Activated CD4-positive, alpha-beta T cell treated with anti-CD3 and anti-CD28 coated beads, Interleukin-2, amount 10 ng/mL, durations not matched to agents 24 days and 14 days (primary cell): Measurements from ENCODE around the gene PCDH9. TPM values are rescaled to one million over a fixed set of nuclear protein-coding genes. Genes with fewer than 3 reads are reported as not detected.
A peak's percentile ranks its signal among the peaks of the same experiment; 100 is the strongest.

ENCODE experiments used
- DNase-seq: peaks from one replicate; pipeline ENCODE4 v3.0.0; 2022
- H3K27ac Mint-ChIP-seq: one replicate; pipeline ENCODE4 v1.8.0; 2022; ENCODE audit warnings: mild to moderate bottlenecking, mixed read lengths
- H3K27me3 Mint-ChIP-seq: one replicate; pipeline ENCODE4 v1.8.0; 2022; ENCODE audit warnings: mixed read lengths
- H3K36me3 Mint-ChIP-seq: one replicate; pipeline ENCODE4 v1.8.0; 2022; ENCODE audit warnings: low read depth, mild to moderate bottlenecking, mixed read lengths
- H3K4me1 Mint-ChIP-seq: one replicate; pipeline ENCODE4 v1.8.0; 2021; ENCODE audit warnings: mixed read lengths
- H3K4me3 Mint-ChIP-seq: one replicate; pipeline ENCODE4 v1.8.0; 2022; ENCODE audit warnings: mild to moderate bottlenecking, moderate library complexity, mixed read lengths
- H3K9me3 Mint-ChIP-seq: one replicate; pipeline ENCODE4 v1.8.0; 2021; ENCODE audit warnings: mixed read lengths
- intact Hi-C: fragments of 100-400 bp; cut with micrococcal nuclease; formaldehyde crosslinking; loops from one replicate; pipeline ENCODE4 v1.15.1; 2023
- total RNA-seq: library from RNA; stranded (reverse); gene quantifications from 2 replicates; pipeline ENCODE4 v1.2.3, GENCODE V29; 2022

Gene PCDH9
- total RNA-seq, 1 donor from 2014 or later = 0.09 TPM

DNA sequence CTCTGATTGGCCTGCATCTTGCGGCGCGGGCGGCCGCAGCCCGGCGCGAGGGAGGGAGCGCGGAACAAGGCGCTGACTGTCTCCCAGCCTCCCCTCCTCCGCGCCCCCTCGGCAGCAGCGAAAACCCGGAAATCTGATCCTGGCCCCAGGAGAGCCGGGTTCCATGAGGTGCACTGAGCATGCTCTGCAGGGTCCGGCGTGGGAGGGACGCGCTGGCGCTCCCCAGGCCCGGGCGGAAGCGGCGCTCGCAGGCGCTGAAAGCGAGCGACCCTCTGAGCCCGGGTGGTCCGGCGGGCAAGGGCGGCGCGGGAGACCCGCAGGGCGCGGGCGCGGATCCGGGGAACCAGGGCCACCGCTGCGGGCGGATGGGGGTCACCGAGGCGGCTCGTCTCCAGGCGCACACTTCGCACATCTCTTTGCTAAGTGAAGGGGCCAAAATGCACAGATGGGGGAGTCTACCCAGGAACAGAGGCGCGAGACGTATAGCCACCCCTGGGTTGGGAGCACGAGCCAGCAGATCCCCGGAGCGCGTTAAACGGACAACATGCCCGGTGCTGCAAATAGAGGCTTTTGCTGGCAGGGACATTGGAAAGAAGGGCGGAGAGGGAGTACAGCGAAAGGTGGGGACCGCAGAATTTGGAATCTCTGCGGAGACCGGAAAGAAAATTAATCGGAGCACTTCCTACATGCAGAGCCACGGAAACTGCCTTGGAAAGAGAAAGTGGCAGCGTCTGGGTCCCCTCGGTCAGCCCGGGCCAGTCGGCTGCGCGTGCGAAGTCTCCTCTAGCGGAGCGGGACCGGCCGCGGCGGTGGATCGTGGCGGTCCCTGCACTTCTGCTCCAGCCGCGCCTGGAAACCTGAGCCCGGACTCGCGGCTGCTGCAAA, 510 bp upstream of the PCDH9 start:
- DNase-seq = peak; percentile 96
- peaks cover 6% of the 10 kb centered on the region for H3K4me1 Mint-ChIP-seq
- no peaks in the 10 kb centered on the region for H3K36me3 Mint-ChIP-seq
- peaks cover 27% of the 10 kb centered on the region for H3K27me3 Mint-ChIP-seq
- H3K4me3 Mint-ChIP-seq = no peak overlapping the region
- no peaks in the 10 kb centered on the region for H3K9me3 Mint-ChIP-seq
- intact Hi-C loops = no loop called here
- H3K27ac Mint-ChIP-seq = peak overlapping the region; percentile 25

DNA sequence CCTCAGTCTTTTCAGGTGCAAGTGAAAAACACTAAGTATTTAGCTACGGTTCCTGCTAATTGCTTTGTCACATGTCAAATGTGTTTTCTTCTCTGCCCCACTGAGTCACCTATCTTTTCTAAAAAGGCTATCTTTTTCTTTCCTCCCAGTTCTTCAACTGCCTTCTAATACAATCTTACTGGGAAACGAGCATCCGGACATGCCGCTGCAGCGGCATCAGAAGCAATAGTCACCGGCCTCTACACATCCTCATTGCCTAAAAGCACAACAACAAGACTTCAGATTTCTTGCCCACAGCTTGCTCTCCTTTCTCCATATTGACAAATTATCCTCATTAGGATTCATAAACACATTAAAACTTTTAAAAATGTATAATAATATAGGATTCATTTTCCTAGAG, 1.2 kb downstream of the PCDH9 start:
- intact Hi-C loops = loop anchor here (10.0 kb wide), 1 partner anchor 604 kb away; no protein-coding TSS in a partner anchor
- no peak overlapping the region for H3K4me3 Mint-ChIP-seq
- no peaks in the 10 kb centered on the region for H3K36me3 Mint-ChIP-seq
- no peak for DNase-seq
- H3K9me3 Mint-ChIP-seq = no peaks in the 10 kb centered on the region
- H3K4me1 Mint-ChIP-seq = peaks cover 6% of the 10 kb centered on the region
- peaks cover 26% of the 10 kb centered on the region for H3K27me3 Mint-ChIP-seq
- no peak overlapping the region for H3K27ac Mint-ChIP-seq

DNA sequence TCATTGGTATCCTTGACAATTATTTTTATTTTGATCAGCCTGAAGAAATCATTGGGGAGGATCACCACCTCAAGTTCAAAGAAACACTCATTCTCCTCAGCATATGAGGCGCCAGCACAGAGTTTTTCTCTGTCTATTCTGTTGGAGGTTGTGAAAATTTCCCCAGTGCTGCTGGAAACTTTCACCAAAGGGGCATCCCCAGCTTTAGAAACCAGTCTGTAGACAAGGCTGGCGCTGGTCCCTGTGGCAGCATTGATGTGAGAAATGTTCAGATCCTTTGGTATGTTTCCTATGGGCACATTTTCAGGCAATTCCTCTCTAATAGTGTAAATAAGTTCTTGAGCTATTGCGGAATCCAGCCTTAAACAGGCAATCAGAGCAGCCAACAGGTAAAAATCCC, 2.1 kb downstream of the PCDH9 start:
- Mint-ChIP-seq H3K27ac (no peak overlapping the region), H3K27me3 (peaks cover 26% of the 10 kb centered on the region), H3K4me1 (peaks cover 6% of the 10 kb centered on the region), H3K36me3 (no peaks in the 10 kb centered on the region), H3K4me3 (no peak overlapping the region), H3K9me3 (no peaks in the 10 kb centered on the region)
- intact Hi-C loops = loop anchor here (10.0 kb wide), 1 partner anchor 603 kb away; no protein-coding TSS in a partner anchor
- DNase-seq = no peak

DNA sequence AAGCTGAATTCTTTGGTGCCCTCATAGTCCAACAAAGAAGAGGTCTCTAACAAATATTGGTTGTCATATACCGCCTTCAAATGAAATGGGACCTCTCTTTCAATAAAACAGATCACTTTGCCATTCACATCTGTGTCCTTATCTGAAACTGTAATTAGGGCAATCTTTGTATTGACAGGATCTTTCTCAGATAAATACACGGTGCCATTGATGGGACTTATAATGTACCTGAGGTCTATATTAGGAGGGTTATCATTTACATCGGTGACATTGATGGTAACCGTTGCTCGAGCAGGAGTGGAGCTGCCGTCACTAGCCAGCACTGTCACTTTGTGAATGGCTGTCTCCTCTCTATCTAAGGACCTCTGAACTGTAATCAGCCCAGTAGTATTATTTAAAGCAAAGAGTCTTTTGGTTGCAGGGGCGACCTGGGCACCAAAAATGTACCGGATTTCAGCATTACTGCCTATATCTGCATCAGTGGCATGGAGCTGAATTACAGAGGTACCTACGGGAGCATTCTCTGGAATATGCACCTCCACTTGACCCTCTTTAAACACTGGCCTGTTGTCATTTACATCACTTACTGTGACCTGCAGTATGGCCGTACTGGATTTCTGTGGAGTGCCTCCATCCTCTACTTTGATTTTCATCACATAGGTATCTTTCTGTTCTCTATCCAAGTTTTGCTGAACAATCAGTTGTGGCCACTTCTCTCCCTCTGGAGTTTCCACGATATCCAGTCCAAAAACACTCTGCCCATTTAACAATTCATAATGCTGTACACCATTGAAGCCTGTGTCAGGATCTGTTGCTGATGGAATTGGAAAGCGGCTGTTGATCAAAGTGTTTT, 2.8 kb downstream of the PCDH9 start:
- H3K27me3 Mint-ChIP-seq = peaks cover 22% of the 10 kb centered on the region
- H3K36me3 Mint-ChIP-seq = no peaks in the 10 kb centered on the region
- no peak for DNase-seq
- H3K4me1 Mint-ChIP-seq = peaks cover 6% of the 10 kb centered on the region
- no peaks in the 10 kb centered on the region for H3K9me3 Mint-ChIP-seq
- H3K4me3 Mint-ChIP-seq = no peak overlapping the region
- no peak overlapping the region for H3K27ac Mint-ChIP-seq
- intact Hi-C loops = loop anchor here (10.0 kb wide), 1 partner anchor 603 kb away; no protein-coding TSS in a partner anchor

DNA sequence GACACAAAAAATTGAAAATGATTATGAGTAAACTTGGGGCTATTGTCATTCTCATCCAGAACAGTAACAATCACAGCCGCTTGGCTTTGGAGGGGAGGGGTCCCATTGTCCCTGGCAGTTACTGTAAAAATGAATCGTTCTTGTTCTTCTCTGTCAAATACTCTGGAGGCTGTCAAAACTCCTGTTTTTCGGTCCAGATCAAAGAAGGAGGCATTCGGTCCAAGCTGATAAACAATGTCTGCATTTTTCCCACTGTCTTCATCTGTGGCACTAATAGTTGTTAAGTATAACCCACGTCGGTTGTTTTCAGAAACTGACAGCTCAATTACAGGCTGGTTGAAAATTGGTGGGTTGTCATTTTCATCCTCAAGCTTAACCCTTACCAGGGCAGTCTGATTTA, 3.4 kb downstream of the PCDH9 start:
- H3K4me3 Mint-ChIP-seq = no peak overlapping the region
- intact Hi-C loops = loop anchor here (10.0 kb wide), 1 partner anchor 602 kb away; no protein-coding TSS in a partner anchor
- peaks cover 6% of the 10 kb centered on the region for H3K4me1 Mint-ChIP-seq
- no peaks in the 10 kb centered on the region for H3K9me3 Mint-ChIP-seq
- no peak overlapping the region for H3K27ac Mint-ChIP-seq
- peaks cover 20% of the 10 kb centered on the region for H3K27me3 Mint-ChIP-seq
- H3K36me3 Mint-ChIP-seq = no peaks in the 10 kb centered on the region
- no peak for DNase-seq

DNA sequence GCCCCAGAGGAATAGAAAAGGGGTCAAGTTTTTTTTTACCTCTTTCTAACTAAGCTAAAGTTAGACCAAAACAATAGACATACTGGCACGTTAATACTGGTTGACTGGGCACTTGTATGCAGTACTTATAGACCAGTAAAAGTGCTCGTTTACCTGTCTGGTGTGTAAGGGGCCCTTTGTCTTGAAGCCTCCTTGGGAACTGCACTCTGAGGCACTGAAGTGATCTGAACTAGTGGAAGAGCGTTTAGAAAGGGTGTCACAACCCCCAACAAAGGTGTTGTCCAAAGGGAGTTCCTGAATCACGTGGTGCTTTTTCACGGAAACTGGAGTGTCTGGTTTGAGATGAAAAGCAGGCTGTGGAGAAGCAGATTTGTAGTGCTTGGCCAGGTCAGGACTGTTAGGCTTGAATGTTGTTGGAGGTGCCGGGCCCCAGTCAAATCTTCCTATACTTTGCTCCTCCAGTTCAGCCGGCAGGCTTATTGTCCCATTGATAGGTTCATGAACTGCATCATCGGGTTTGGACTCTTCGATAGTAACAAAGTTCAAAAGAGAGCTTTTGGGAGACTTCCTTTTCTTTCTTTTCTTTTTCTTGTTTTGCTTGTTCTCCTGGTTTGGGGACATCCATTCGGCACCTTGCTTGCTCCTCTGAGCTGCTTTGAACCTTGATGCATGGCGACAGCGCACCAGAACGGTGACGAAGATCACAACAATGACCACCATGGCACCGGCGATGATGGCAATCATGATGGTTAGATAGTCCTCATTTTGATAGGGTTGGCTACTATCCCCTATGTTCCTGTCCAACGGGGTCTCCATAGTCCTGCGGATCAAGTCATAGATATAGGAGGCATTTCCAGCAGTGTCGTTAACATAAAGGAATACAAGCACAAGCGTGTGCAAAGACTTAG, 4.6 kb downstream of the PCDH9 start:
- no peak for DNase-seq
- no peaks in the 10 kb centered on the region for H3K36me3 Mint-ChIP-seq
- no peaks in the 10 kb centered on the region for H3K4me1 Mint-ChIP-seq
- no peak overlapping the region for H3K4me3 Mint-ChIP-seq
- H3K9me3 Mint-ChIP-seq = no peaks in the 10 kb centered on the region
- peaks cover 11% of the 10 kb centered on the region for H3K27me3 Mint-ChIP-seq
- no peak overlapping the region for H3K27ac Mint-ChIP-seq
- intact Hi-C loops = loop anchor here (10.0 kb wide), 1 partner anchor 601 kb away; no protein-coding TSS in a partner anchor

DNA sequence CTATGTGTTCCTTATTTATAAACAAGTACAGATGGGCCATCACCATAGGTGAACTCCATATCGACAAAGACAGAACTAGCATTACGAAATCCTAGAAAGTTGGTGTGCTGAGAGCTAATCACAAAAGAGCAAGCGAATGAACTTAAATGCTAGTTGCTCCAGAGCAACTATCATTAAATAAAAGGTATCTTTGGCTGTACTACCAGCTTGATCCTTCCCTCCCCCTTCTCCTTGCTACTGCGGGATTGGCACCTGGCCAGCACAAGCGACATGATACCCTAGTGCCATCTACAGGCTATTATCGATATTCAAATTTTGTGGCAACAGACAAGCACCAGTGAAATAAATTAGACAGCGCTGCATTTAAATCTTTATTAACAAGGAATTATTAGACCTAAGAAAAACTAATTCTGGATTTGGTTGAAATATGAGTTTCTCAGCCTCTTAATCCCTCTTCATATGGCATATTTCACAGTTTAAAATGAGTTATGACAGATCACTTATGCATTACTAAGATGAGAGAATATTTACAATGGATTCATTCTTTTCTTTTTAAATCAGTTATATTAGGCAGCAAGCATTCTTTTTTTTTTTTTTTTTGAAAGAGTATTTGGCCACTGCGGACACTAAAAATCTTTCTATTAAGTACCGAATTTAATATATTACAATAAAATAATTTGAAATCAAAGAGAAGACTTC, 5.8 kb downstream of the PCDH9 start:
- no peak overlapping the region for H3K4me3 Mint-ChIP-seq
- no peak overlapping the region for H3K27ac Mint-ChIP-seq
- no peaks in the 10 kb centered on the region for H3K4me1 Mint-ChIP-seq
- H3K9me3 Mint-ChIP-seq = no peaks in the 10 kb centered on the region
- no peaks in the 10 kb centered on the region for H3K36me3 Mint-ChIP-seq
- peaks cover 11% of the 10 kb centered on the region for H3K27me3 Mint-ChIP-seq
- DNase-seq = peak; percentile 76
- intact Hi-C loops = loop anchor here (10.0 kb wide), 1 partner anchor 599 kb away; no protein-coding TSS in a partner anchor

DNA sequence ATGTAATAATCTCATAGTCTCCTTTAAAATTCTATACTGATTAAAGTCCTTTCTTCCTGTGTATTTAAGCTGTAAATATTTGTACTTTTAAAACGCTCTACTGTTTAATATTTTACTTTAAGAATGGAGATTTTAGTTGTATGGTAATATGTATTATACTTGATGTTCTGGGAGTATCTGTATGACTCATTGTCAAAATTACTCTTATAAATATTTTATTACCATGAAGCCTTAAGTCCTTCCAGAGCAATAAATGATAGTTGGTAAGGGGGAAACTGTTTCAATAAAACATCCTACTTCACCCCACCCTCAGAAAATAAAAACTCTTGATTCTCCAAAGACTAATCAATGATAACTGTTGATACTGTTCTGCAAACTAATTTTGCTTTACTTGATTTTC, 6.4 kb downstream of the PCDH9 start:
- Mint-ChIP-seq H3K9me3 (no peaks in the 10 kb centered on the region), H3K4me1 (no peaks in the 10 kb centered on the region), H3K27ac (no peak overlapping the region), H3K4me3 (no peak overlapping the region), H3K36me3 (no peaks in the 10 kb centered on the region), H3K27me3 (peaks cover 11% of the 10 kb centered on the region)
- no peak for DNase-seq
- intact Hi-C loops = loop anchor here (10.0 kb wide), 1 partner anchor 599 kb away; no protein-coding TSS in a partner anchor

DNA sequence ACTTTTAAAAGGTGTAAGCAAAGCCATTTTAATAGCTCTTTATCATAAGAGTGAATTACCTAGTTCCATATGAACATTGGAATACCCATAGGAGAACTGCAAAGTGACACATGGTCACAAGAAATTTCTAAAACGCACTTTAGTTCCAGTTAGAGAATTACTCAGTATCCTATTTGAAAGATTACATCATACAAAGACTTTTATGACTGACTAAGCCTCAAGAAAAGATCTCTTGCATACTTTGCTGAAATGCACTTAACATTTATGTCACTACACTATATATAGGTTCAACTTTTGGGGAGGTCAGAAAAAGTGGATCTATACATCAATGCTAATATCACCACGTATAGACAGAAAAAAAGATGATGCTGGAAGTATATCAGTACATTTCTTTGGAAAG, 7.1 kb downstream of the PCDH9 start:
- no peaks in the 10 kb centered on the region for H3K4me1 Mint-ChIP-seq
- H3K27ac Mint-ChIP-seq = no peak overlapping the region
- DNase-seq = no peak
- peaks cover 11% of the 10 kb centered on the region for H3K27me3 Mint-ChIP-seq
- H3K9me3 Mint-ChIP-seq = no peaks in the 10 kb centered on the region
- H3K36me3 Mint-ChIP-seq = no peaks in the 10 kb centered on the region
- H3K4me3 Mint-ChIP-seq = no peak overlapping the region
- intact Hi-C loops = loop anchor here (10.0 kb wide), 1 partner anchor 598 kb away; no protein-coding TSS in a partner anchor

DNA sequence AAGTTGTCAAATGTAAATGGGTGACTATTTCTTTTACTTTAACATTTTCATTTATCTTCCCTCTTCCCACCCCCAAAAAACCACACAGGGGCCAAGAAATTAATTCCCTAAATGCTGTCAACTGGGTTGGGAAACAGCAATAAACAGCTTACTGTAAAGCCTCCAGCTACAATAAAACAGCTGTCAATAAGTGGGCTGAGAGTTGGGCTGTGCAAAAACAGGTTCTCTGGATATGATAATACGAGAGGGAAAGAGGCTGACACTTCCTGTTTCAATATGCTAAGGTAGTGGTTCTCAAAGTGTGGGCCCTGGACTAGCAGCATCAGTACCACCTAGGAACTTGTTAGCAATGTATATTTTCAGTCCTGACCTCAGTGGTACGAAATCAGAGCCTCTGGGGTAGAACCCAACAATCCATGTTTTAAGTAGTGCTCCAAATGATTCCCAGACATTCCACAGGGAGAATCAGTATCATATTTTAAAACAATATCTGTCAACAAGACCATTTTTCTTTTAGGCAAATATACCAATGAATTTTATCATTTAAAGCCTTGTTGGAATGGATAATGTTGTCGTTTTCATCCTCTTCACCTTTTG, 8.4 kb downstream of the PCDH9 start:
- intact Hi-C loops = loop anchor here (10.0 kb wide), 1 partner anchor 597 kb away; no protein-coding TSS in a partner anchor
- no peak overlapping the region for H3K27ac Mint-ChIP-seq
- no peaks in the 10 kb centered on the region for H3K9me3 Mint-ChIP-seq
- DNase-seq = no peak
- H3K4me1 Mint-ChIP-seq = no peaks in the 10 kb centered on the region
- H3K36me3 Mint-ChIP-seq = no peaks in the 10 kb centered on the region
- no peak overlapping the region for H3K4me3 Mint-ChIP-seq
- H3K27me3 Mint-ChIP-seq = peaks cover 7% of the 10 kb centered on the region

DNA sequence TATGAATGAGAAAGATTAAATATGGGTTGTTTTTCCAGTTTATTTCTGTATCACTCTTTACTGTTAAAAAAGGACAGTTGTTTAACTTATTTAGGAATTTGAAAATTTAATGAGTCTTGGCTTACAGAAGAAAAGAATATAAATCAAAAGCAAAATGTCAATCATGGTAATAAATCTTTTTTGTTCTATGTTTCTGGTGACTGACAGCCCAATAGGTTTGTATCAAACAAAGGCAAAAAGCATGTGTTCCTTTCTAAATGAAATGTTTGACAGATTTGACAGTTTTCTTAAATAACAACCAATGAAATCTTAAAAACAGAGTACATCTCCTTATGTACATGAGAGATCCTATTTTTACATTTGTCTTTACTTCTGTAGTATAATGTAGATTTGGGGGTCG, 11.0 kb downstream of the PCDH9 start:
- Mint-ChIP-seq H3K4me1 (no peaks in the 10 kb centered on the region), H3K27me3 (no peaks in the 10 kb centered on the region), H3K36me3 (no peaks in the 10 kb centered on the region), H3K4me3 (no peak overlapping the region), H3K9me3 (no peaks in the 10 kb centered on the region), H3K27ac (no peak overlapping the region)
- DNase-seq = no peak
- intact Hi-C loops = no loop called here

DNA sequence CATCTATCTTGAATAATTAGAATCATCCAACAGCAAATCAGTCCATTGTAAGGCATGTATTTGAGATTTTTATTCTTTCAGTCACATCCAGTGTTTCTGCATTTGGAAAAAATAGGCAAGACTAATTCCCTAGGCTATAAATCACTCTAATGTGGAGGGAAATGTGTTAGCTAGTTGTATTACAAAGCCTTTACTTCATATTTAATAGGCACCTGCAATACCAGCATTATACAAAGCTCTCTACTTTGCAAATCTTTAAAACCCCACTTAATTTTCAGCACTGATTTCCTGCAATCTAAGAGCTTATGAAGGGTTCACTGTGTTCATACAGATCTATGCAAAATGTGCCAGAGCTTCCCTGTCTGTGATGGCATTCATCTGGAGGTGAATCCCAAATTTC, 12.3 kb downstream of the PCDH9 start:
- H3K4me1 Mint-ChIP-seq = no peaks in the 10 kb centered on the region
- no peak overlapping the region for H3K4me3 Mint-ChIP-seq
- DNase-seq = no peak
- no peaks in the 10 kb centered on the region for H3K36me3 Mint-ChIP-seq
- no peaks in the 10 kb centered on the region for H3K27me3 Mint-ChIP-seq
- no peak overlapping the region for H3K27ac Mint-ChIP-seq
- no peaks in the 10 kb centered on the region for H3K9me3 Mint-ChIP-seq
- intact Hi-C loops = no loop called here
